ENCODE measurements around the gene NR2F6.

DNA sequence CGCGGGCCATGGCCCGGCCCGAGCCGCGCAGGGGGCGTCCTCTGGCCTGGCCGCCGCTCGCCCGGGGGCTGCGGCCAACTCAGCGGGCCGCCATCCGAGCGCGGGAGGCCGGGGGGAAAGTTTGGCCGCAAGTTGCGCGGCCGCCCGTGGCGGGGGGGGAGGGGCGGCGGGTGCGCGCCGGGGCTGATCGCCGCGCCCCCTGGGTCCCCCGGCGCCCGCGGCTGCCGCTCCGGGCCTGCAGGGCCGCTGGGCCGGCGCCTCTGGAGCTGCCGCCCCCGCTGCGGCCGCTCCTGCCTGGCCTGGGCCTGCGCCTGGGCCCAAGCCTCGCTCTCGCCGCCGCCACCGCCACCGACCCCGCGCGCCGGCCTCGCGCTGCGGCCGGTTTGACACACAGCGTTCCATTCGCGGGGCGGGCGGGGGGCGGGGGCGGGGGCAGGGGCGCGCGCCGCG, at the start of gene NR2F6:
- no peak for TF ChIP-seq POLR2AphosphoS5 (IDR thresholded peaks at IDR 0.05; ENCODE audit: borderline replicate concordance, low read depth, low read length)
- TF ChIP-seq EZH2 (IDR thresholded peaks at IDR 0.05): no peak

Measured in SK-N-MC (cell line).